Astrocyte of the hippocampus (primary cell): ENCODE measurements around the gene KRT78.
A peak's percentile ranks its signal among the peaks of the same experiment; 100 is the strongest.

Source experiments
- DNase-seq: peaks from one replicate; pipeline ENCODE4 v3.0.0; 2011; ENCODE audit warnings: low read depth, low spot score

Gene KRT78

DNA sequence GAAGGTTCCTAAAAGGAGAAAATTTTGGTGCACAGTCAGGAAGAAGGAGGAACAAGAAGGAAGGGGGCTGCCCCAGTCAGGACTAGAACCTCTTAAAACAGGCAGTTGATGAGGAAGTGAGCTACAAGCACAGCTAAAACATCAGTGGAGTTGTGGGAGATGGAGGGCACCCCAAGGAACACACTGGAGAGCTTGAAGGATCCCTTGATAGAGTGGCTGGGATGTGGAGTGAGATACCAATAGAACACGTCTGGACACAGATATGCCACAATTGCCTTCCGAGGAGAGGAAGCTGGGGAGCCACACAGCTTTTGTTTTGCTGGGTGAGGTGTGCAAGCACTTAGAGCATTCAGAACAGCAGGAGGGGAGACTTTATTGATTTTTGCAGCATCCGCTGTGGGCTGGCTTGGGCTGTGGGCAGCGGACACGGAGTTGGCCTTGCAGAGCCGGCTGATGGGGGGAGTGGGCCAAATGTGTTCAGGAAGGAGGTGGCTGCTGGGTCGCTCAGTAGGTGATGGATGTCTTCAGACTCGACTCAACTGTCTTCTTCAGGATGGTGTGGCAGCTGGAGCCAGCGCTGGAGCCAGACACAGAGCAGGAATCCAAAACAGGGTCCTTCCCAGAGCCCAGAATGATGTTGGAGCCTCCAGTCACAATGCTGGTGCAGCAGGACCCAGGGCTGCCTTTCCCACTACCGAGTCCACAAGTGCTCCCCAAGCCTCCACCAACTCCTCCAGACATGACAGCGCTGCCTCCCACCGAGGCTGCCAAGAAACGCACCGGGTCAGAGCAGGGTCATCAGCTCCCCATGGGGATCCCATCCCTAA is 10.0 kb downstream of the KRT78 start:
- no peak for DNase-seq

DNA sequence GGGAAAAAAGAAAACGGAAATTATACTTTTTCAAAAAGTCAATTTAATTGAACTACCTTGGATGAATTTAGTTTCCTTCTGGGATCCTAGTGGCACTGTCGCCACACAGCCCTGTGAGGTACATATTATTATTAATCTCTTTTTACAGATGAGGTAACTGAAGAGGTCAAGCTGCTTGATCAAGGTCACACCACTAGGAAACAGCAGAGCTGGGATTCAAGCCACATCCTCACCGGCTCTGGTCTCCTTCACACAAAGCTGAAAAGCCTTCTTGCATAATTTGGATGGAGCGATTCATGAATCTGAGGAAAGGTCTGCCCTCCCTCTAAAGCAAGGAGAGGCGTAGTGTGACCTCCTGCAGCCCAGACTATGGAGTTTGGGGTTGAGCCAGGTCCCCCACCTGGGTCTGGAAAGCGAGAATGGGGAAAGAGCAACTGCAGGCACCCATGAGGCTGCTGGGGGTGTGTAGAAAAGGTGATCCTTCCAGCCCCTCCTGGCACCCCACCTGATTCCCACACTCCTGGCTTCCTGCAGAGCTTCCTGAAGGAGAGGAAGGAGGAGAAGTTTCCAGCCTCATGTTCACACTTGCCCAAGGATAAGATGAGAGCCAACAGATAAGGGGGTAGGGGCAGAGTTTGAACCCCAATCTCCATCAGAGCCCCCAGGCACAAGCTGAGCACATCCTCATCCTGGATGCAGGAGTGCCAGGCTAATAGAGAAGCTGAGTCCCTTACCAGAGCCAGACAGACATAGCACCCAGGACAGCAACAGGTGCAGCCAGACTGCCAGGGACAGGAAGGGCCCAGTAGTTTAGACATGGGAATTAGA is 10.8 kb downstream of the KRT78 start:
- no peak for DNase-seq

DNA sequence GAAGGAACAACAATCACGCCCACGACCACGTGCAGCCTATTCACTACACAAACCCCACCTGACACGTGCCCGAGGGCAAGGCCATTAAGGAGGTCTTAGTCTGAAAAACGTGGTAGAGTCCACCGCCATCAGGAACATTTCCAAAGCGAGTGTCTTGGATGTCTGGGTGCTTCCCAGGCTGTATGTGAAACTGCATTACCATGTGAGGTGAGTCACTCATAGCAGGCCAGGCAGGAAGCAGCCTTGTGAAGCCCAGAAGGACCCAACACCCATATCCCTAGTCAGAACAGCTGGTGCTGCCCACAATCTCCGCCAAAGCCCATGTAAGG is 11.4 kb downstream of the KRT78 start:
- peak; percentile 58 for DNase-seq

DNA sequence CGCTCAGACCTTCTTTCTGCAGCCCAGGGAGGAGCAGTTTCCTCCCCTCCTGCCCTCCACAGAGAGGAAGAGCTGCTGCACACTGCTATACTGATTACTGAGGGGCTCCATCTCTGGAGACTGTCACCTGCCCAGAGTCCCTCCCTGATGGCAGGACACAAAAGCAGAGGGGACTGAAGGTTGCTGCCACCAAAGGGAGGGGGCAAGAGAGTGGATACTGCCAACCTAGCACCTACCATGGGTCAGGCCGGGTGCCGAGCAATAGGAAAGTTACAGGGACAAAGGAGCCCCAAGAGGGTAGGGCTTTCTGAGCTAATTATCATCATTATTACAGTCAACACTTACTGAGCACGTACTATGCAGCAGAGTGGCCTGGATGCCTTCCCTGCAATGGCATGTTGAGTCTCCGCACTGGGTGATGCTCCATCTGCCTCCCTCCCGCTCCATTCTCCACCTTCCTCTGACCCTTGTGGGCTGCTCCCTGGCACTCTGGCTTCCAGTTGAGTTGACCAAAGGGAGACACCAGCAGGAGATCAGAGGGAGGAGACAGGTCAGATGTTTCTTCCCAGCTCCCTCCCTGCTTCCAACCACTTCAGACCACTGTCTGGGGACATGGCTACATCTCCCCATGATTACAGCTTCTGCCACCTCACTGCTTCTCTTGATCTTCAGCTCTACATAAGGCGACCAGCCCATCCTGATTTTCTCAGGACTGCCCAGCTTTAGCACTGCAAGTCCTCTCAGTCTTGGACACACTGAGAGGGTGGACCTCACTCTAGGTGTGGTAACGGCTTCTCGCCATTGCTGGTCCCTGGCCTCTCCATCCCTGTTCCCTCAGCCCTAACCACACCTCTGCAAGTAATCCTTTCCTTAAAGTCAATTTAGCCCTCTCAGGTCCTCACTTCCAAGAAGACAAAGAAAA is 12.0 kb downstream of the KRT78 start:
- no peak for DNase-seq

DNA sequence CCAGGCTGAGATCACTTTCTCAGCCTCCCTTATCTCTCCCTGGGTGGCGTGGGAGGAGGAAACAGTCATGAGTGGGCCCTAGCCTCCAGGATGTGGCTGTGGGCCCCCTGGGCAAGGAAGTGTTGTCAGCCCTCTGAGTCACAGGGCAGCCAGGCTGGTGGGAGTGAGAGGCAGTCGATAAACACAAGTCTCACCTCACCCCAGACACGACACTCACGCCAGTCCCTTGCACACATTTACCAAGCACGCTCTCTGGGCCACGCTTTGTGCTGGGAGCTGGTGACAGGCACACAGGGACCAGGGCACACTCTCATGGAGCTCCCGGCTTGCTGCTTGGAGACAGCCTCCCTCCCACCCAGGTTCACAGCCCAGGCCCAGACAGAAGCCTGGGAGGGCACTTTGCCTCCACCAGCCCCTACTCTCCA is 12.7 kb downstream of the KRT78 start:
- DNase-seq, result peak; percentile 56

DNA sequence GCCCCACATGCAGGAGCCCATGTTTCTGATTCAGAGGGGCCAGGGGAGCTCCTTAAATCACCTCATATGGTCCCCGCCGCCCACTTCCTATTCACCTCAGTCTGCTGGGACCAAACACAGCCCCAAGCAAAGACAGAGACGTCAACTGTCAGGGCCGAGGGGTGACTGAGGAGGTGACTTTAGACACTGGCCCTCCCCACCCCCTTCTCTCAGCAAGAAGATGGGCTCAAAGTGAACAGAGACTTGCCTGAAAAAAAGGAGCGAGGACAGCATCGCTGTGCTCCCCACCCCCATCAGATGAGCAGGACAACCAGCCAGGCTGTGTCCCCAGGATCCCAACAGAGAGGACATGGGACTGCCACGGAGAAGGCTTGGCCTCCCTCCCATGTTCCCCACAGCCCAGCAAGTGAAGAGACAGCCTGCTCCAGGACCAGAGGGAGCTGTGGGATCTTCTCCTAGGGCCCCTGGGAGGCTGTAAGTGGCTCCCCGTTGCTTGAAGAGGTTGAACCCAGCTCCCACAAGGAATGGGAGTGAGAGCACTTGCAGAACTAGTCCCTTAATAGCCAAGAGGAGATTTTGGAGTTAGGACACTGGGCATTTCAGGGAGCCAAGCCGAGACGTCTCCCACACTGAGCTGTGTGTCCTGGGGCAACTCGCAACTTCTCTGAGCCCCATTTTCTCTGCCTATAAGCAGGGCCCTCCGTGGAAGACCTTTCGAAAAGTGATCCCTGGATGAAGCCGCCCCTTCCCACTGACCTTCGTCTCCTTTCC is 13.3 kb downstream of the KRT78 start:
- no peak for DNase-seq

DNA sequence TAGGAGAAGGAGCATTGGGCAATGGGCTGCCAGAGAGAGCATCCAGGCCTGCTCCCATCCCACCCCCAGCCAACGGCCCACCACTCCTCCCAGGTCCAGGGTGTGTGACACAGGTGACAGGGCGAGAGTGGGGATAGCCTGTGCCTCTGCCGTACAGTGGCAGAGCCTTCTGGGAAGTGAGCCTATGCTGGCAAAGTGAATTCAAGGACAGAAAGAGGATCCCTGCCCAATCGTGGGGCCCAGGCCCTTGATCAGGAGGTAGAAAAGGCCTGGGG is 14.1 kb downstream of the KRT78 start:
- DNase-seq, result no peak

DNA sequence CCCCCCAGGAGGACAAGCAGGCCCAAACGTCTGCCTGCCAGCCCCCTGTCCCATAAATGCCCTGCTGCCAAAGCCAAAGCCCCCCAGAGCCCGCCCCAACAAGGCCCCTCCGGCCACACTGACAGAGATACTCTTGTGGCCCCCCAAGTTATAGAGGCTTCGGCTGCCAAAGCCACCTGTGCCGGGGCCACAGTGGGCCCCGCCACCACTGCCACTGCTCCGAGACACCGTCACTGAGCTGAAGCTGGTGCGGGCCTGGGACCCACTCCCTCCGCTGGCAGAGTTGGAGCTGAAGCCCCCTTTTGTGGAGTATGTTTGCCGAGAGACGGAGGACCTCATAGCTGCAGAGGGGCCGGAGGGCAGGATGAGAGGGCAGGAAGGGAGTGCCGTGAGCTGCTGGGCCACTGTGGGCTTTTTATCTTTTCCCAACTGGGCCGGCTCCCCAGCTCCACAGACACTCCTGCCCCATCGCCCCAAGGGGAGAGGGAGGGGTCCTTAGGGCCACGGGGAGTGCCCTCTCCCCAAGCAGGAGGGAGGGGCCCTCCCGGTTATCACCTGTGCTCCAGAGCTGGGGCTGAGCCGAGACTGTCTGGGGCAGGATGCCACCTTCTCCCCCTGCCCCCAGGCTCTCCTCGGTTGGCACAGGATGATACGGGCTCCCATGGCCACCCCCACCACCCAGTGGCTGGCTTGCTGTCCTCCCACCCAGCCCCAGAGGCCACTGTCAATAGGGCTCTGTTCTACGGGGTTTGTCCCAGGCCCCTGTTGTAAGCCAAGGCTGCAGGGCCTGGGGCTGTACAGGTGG is 14.7 kb downstream of the KRT78 start, which contains the start of gene KRT79:
KRT79 (minus strand) TSS at position 390 of the 805 bp plus-strand sequence; CDS start at position 339, 51 bp downstream.
- no peak for DNase-seq

DNA sequence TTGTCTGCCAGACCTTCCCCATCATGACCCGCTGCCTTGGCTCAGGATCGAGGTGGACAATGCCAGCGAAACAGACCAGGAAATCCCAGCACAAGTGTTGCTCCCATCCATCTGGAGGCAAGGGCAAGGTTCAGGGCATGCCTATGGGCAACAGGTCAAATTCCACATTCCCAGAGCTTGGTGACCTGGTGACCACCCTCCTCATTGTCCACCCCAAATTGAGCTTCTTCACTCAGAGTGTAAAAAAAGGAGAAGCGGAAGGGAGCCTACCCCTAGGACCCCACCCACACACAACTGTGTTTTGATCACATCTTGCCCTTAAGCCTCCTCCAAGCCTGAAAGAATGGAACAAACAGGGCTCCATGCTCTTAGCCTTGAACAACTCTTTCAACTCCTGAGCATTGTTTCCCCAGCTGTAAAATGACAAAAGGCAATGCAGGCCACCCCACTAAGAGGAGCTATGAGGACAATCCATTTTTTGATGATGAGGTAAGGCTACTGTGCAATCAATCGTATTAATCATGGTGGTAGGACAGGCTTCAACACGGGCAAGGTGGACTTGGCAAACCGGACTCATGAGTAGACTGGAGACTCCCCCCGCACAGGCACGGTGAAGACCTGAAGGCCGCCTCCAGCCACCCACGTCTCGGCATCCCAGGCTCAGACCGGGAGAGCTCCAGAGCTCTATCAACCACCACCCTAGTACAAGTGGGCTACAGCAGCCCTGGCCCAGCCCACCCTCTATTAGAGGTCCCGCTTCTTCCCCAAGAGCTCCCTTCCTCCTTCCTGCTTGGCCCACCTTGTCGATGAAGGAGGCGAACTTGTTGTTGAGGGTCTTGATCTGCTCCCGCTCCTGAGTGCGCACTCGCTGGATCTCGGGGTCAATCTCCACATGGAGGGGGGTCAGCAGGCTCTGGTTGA is 15.5 kb downstream of the KRT78 start:
- DNase-seq, result no peak

DNA sequence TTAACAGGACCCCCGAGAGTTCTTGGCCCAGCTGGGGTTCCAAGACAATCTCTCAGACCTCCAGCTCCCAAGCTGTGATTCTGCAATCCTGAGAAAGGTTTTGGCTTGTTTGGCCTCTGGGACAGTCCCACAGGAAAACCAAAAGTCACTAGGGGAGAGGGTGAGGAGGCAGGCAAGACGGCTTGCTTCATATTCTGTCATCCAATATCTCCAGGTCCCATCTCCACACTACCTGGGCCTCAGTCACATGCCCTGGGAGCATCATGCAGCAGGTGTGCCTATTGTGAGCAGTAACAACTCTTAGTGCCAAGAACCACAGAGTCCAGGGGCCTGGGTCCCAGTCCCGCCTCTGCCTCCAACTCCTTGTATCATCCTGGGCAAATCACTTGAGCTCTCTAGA is 16.3 kb downstream of the KRT78 start:
- no peak for DNase-seq

DNA sequence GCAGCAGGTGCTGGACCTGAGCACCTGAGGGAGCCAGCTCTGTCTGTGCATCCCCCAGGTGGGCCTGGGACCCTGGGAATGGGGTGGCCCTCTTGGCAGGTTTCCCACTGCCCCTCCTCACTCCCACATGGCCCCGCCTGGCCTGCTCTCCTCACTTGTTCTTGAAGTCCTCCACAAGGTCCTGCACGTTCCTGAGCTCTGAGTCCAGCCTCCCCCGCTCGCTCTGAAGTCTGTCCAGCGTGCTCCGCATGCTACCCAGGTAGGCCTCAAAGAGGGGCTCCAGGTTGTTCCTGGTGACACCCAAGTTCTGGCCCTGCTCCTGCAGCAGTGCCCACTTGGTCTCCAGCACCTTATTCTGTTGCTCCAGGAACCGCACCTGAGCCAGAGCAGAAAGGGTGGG is 17.5 kb downstream of the KRT78 start:
- DNase-seq, result no peak

DNA sequence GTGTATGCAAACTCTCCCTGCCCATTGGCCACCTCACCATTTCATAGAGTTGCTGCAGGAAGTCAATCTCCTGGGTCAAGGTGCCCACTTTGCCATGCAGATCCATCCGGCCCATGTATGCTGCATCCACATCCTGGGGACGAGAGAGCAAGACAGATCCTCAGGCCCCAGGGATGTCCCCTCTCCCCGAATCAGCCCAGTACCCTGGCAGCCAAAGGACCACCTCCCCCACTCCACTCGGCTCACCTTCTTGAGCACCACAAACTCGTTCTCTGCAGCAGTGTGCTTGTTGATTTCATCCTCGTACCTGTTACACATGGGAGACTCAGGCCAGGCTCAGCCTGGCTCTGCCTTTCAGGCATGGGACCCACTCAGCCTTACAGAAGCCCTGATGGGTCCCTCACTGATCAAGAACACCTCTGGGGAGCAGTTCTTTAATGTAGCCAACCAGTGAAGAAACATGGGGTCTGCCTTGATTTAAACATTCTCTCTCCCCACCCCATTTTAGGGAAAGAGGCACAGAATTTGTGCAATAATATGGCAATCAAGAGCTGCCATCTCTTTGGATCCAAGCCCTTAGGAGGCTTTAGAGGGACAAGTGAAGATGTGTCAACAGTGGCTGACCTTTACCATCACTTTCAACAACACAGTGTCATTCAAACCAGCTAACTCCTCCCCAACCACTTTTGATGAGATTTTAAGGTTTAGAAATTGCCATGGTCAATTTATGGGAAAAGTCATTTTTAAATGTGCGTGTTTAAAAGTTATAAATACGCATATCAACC is 18.6 kb downstream of the KRT78 start:
- no peak for DNase-seq

DNA sequence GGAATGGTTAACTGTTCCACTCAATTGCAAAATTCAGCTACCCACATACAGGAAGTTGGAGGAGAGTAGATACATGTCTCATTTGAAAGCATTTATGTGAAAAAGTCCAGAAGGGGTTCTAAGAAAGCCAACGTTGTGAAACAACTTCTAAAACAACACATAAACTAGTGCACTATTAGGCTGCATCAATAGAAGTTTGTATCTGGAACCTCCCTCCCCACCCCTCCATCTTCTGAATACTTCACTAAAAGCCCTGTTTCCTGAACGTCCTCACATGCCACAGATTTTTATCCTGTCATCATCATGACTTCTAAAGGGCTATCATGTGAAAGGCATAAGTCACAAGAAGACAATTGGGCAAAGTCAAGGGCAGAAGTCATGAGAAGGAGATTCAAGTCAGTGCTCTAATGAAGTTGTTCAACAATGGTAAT is 20.2 kb downstream of the KRT78 start:
- no peak for DNase-seq

DNA sequence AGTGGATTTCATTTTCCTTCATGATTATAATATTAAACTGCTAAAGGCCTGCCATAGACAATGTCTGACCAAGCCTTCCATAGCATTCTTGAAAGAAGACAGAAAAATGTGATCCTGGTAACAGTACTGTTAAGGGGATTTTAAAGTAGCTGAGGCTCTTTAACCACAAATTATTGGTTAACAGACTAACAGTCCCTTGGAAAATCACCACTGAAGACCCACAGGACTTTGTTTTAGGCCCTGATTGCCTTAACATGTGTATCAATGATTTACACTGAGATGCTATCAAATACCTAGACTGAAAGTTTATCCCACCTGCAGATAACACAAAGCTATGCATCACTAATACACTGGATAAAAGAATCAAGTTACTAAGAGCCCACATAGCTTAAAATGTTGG is 20.6 kb downstream of the KRT78 start:
- no peak for DNase-seq

DNA sequence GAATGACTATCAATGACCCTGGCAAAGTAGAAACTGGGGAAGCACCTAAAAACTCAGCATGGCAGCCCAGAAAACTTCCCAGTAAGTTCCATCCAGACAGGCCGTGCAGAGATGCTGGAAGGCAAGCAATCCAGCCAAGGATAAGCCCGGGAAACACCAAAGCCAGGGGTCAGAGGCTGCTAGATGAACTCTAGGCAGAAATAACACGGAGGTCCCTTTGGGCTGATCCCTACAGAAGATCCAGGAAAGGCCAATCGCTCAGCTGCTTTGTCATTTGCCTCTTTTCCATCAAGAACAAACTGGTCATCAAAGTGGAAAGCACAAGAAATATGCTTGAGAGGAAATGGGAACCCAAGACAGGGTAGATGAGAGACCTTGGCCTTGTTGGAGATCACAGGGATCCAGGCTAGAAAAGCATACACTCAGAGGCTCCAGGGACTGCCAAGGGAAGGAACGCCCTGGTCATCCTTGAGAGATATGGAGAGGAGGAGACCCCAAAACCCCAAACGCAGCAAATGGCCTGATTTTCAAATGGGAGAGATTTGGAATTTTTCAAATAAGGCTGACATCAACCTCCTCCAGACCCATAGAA is 21.2 kb downstream of the KRT78 start:
- no peak for DNase-seq

DNA sequence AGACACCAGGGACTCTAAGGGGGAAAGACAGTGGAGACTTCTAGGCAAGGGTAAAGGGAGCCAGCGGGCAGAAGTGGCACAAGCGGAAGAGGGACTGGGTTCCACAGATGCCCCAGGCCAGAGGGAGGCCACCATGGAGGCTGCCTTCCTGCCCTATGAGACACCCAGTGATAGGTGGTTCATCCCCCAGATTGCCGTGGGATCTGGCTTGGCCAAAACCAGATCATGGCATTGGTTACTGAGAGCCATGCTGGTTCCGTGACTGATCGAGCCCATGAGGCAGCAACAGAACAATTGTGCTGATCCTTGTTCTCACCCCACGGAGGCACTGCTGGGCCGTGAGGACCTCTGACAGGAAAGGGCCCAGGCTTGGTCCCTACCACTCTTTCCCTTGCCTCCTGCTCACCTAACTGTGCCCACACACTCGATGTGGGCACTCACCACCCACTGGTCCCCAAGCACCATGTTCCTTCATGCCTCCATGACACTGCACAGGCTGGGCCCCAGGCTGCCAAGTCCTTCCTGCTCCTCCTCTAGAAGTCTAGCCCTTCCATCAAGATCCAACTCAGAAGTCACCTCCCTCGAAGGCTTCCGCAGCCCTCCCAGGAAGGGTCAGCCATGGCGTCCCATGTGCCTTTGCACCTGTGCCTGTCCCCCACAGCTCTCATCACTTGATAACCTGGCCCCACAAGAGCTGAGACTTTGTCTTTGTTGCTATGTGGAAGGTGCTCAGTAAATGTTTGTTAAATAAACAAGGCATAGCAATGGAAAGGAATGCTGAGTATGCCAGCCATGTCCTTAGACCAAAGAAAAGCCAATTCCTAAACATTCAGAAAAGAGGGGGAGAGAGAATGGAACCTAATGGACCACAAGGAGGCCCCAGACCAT is 21.9 kb downstream of the KRT78 start:
- DNase-seq, result peak; percentile 59

DNA sequence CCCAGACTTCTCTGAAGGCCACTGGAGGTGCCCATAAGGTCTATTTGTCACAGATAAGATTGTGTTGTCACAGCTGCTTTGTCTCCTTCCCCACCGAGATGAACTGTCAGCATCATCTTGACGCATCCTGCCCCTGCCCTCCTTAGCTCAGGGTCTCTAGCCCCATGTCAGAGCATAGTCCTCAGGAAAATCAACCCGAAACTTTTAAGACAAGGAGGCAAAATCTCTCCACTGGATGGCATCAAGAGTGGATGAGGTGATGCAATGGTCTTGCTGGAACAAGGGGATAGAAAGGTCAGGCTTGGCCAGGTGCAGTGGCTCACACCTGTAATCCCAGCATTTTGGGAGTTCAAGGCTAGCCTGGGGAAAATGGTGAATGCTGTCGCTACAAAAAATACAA is 22.8 kb downstream of the KRT78 start:
- no peak for DNase-seq
